GM19452 (cell line): Measurements from ENCODE around the gene IER3.
"Not testable (repeated sequence)": the region's sequence is repeated elsewhere in the genome, so short reads cannot be mapped to it uniquely, and the experiment has no call there.

Experiments used
- ATAC-seq: cut with Tn5 transposase; IDR thresholded peaks from one replicate; pipeline ENCODE4 v1.9.1; 2021; ENCODE audit not compliant: unreplicated experiment

Gene IER3

GRCh38 chr6:30769088-30769852, 24.9 kb upstream of the IER3 start:
- ATAC-seq: no peak

GRCh38 chr6:30768634-30769087, 24.3 kb upstream of the IER3 start:
- no peak for ATAC-seq

- ATAC-seq: no peak
Measured at GRCh38 chr6:30767944-30768301, 23.6 kb upstream of the IER3 start.

- ATAC-seq: peak; percentile 59
Measured at GRCh38 chr6:30767158-30767943, 23.0 kb upstream of the IER3 start.

- no peak for ATAC-seq
Measured at GRCh38 chr6:30766461-30767157, 22.3 kb upstream of the IER3 start.

GRCh38 chr6:30765495-30765894, 21.1 kb upstream of the IER3 start:
- not testable (repeated sequence) for ATAC-seq

GRCh38 chr6:30764490-30765043, 20.2 kb upstream of the IER3 start:
- not testable (repeated sequence) for ATAC-seq

GRCh38 chr6:30763618-30764489, 19.5 kb upstream of the IER3 start:
- ATAC-seq: no peak

- no peak for ATAC-seq
Measured at GRCh38 chr6:30763155-30763617, 18.8 kb upstream of the IER3 start.

GRCh38 chr6:30761791-30762429, 17.6 kb upstream of the IER3 start:
- ATAC-seq: no peak

- no peak for ATAC-seq
Measured at GRCh38 chr6:30760549-30760948, 16.2 kb upstream of the IER3 start.

GRCh38 chr6:30759575-30760239, 15.4 kb upstream of the IER3 start:
- no peak for ATAC-seq

GRCh38 chr6:30757261-30757904, 13.0 kb upstream of the IER3 start:
- no peak for ATAC-seq

GRCh38 chr6:30756405-30757003, 12.2 kb upstream of the IER3 start:
- ATAC-seq: not testable (repeated sequence)

GRCh38 chr6:30754631-30755030, 10.3 kb upstream of the IER3 start:
- ATAC-seq: no peak

- no peak for ATAC-seq
Measured at GRCh38 chr6:30752157-30752927, 8.0 kb upstream of the IER3 start.

GRCh38 chr6:30750379-30750668, 6.0 kb upstream of the IER3 start:
- no peak for ATAC-seq
